Upper lobe of left lung (tissue), 6 donors: ENCODE data around the gene SLC29A3. TPM values are rescaled to one million over a fixed set of nuclear protein-coding genes. Genes with fewer than 3 reads are reported as not detected.

Source experiments
- ATAC-seq, 2 donors: fragments of 200-7000 bp; cut with Tn5 transposase; one replicate each; pipeline ENCODE4 v1.9.1; 2022; ENCODE audit warnings: mild to moderate bottlenecking in 2 of 2, moderate library complexity in 2 of 2; ENCODE audit not compliant: low FRiP score in 2 of 2
- DNase-seq, 2 donors: peaks; one replicate each; pipeline ENCODE4 v3.0.0-alpha.2; 2019 to 2020
- H3K27ac ChIP-seq, 4 donors: fragments of 200-600 bp; sonication (generic); one replicate each; pipeline ENCODE4 v1.5.1; 2016 to 2019
- H3K27me3 ChIP-seq, 4 donors: fragments of 200-600 bp; sonication (generic); one replicate each; pipeline ENCODE4 v1.5.1; 2017 to 2019
- H3K36me3 ChIP-seq, 4 donors: fragments of 200-600 bp; sonication (generic); one replicate each; pipeline ENCODE4 v1.5.1; 2016 to 2019
- H3K4me1 ChIP-seq, 4 donors: fragments of 200-600 bp; sonication (generic); one replicate each; pipeline ENCODE4 v1.5.1; 2018 to 2019
- H3K4me3 ChIP-seq, 4 donors: fragments of 200-600 bp; sonication (generic); one replicate each; pipeline ENCODE4 v1.5.1; 2017 to 2019; ENCODE audit warnings: mild to moderate bottlenecking in 2 of 4, moderate library complexity in 1 of 4
- H3K9me3 ChIP-seq, 4 donors: fragments of 200-600 bp; sonication (generic); one replicate each; pipeline ENCODE4 v1.5.1; 2018 to 2019
- EP300 ChIP-seq, 4 donors: sonication (generic); formaldehyde crosslinking; IDR thresholded peaks; one replicate each; pipeline ENCODE4 v1.5.1; 2017; ENCODE audit warnings: antibody characterized with exemption in 4 of 4, control low read depth in 2 of 4
- POLR2A ChIP-seq, 4 donors: fragments of 450-650 bp; IDR thresholded peaks; one replicate each; pipeline ENCODE4 v1.5.1; 2016 to 2017; ENCODE audit warnings: antibody characterized with exemption in 4 of 4, mild to moderate bottlenecking in 2 of 4
- POLR2AphosphoS5 ChIP-seq, 2 donors: sonication (generic); formaldehyde crosslinking; IDR thresholded peaks; one replicate each; pipeline ENCODE4 v1.5.1; 2017; ENCODE audit warnings: antibody characterized with exemption in 2 of 2
- WGBS, 2 donors: methylation state at CpG; one replicate each; pipeline ENCODE4 v1.1.5; 2017 to 2018; 5-methylcytosine and 5-hydroxymethylcytosine counted together
- total RNA-seq, 6 donors: library from RNA; depleted of rRNA in 4 of 6; stranded (reverse); fragments of >200 nt in 4 of 6; gene quantifications; one replicate each; pipeline versions ENCODE4 v1.1.0 to v1.2.1, GENCODE V29; 2016 to 2021
- TF ChIP-seq, protein P1 (sequence below), 6 experiments: fragments of 450-650 bp in 4 of 6; fragments of 200-600 bp in 2 of 6; sonication (generic) in 2 of 6; IDR thresholded peaks; one replicate each; pipeline ENCODE4 v1.5.1; 2016 to 2019; ENCODE audit warnings: antibody characterized with exemption in 6 of 6
- donor health status: DM: no; HTN: no; CAD: no; lungs with moderate emphysema.
- donor health status: DM: no; HTN: yes; CAD: no; lungs with severe emphysema.

The SLC29A3 gene
- total RNA-seq, 6 donors from 2014 or later, result 6.7 to 17.0 (median 9.2) TPM

DNA sequence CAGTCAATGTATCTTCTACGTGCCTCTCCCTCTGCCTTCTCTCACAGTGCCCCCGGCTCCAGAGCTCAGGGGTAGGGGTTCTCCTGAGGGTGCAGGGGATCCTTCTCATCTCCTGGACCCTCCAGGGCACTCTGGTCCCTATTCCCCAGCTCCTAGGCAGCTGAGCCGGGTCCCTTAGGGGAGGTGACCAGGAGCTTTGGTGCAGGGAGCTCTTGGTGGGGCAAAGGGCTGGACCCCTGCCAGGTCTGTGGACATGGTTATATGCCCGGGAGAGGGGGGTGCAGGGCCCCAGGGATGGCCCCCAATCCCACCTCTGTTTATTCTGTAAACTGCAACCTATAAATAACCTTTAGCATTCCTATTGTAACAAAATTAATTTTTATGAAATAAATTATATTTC lies 16.6 kb upstream of the SLC29A3 start:
- ATAC-seq (no peak), DNase-seq (no peak)
- TF ChIP-seq POLR2A (IDR thresholded peaks at IDR 0.05), result no peak
- no peak for TF ChIP-seq POLR2AphosphoS5 (IDR thresholded peaks at IDR 0.05)
- no peak for TF ChIP-seq EP300 (IDR thresholded peaks at IDR 0.05)
- TF ChIP-seq, protein P1, sequence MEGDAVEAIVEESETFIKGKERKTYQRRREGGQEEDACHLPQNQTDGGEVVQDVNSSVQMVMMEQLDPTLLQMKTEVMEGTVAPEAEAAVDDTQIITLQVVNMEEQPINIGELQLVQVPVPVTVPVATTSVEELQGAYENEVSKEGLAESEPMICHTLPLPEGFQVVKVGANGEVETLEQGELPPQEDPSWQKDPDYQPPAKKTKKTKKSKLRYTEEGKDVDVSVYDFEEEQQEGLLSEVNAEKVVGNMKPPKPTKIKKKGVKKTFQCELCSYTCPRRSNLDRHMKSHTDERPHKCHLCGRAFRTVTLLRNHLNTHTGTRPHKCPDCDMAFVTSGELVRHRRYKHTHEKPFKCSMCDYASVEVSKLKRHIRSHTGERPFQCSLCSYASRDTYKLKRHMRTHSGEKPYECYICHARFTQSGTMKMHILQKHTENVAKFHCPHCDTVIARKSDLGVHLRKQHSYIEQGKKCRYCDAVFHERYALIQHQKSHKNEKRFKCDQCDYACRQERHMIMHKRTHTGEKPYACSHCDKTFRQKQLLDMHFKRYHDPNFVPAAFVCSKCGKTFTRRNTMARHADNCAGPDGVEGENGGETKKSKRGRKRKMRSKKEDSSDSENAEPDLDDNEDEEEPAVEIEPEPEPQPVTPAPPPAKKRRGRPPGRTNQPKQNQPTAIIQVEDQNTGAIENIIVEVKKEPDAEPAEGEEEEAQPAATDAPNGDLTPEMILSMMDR (IDR thresholded peaks at IDR 0.05), result no peak
- Histone ChIP-seq H3K9me3 (no peaks in the 10 kb centered on the region), H3K36me3 (peaks cover 0 to 38% (median 2%) of the 10 kb centered on the region in 4 donors), H3K4me3 (no peak overlapping the region), H3K4me1 (no peaks in the 10 kb centered on the region), H3K27ac (no peak overlapping the region), H3K27me3 (no peaks in the 10 kb centered on the region)
- 63 to 78% methylated on average over 4 of the region's 4 CpGs for WGBS, 2 donors

DNA sequence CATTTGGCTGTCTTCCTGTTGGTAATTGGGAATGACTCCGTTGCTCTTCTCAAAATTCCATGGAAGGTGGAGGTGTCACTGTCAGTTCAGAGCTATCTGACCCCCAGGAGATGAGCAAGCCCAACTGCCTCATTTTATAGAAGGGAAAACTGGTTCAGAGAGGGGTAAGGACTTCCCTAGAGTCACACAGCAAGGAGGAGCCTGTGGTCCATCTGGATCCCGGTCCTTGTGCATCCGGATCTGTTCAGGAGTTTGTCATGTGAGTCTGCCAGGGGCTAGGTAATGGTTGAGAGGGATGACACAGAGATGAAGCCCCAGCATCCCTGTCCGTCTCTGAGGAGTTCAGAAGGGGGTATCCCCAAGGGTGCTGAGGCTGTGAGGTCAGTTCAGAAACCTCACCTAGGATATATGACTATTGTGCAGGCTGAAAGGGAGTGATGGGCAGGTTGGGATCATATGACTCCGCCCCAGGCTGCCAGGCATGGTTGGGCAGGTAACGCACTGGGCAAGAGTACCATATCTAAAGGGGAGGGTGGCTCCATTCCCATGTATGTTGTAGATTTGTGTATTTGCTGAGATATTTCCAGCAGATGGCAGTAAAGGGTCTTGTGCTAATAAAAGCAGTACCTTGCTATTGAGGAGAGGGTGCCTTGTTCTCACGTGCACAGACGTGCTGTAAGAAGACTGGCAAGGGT lies 16.0 kb upstream of the SLC29A3 start:
- WGBS, 2 donors, result 63 to 65% methylated on average over 6 to 8 of the region's 8 CpGs
- Histone ChIP-seq H3K4me1 (peaks cover 0 to 2% (median 0%) of the 10 kb centered on the region in 4 donors), H3K27ac (no peak overlapping the region), H3K36me3 (peaks cover 0 to 32% (median 0%) of the 10 kb centered on the region in 4 donors), H3K4me3 (no peak overlapping the region), H3K9me3 (no peaks in the 10 kb centered on the region), H3K27me3 (no peaks in the 10 kb centered on the region)
- no peak for DNase-seq
- ATAC-seq, result peak; percentile 1 to 40
- TF ChIP-seq, protein P1 (IDR thresholded peaks at IDR 0.05), result peak in 4 of 6 experiments; percentile 12 to 40 (median 34)
- TF ChIP-seq POLR2A (IDR thresholded peaks at IDR 0.05), result no peak

DNA sequence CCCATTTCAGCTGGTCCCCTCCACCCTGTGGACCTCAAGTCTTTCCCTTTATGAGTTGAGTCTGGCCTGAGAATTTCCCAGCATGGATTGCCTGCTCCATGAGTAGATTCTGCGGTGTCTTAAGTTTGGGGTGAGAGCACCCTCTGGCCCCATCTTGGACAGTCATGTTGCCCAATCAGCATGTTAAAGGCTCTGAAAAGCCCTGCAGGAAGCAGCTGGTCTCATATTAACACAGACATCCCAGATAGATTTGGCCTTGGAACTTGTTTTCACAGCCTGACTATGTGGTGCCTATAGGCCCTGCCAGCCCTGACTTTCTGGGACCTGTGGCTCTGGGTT lies 15.5 kb upstream of the SLC29A3 start:
- Histone ChIP-seq H3K27me3 (no peaks in the 10 kb centered on the region), H3K27ac (no peak overlapping the region), H3K4me3 (no peak overlapping the region), H3K4me1 (peaks cover 0 to 6% (median 0%) of the 10 kb centered on the region in 4 donors), H3K9me3 (no peaks in the 10 kb centered on the region), H3K36me3 (peaks cover 0 to 27% (median 0%) of the 10 kb centered on the region in 4 donors)
- DNase-seq (no peak), ATAC-seq (no peak)
- 0 to 67% methylated on average over 1 of the region's 1 CpG for WGBS, 2 donors
- no peak for TF ChIP-seq EP300 (IDR thresholded peaks at IDR 0.05)
- TF ChIP-seq, protein P1 (IDR thresholded peaks at IDR 0.05), result no peak
- TF ChIP-seq POLR2AphosphoS5 (IDR thresholded peaks at IDR 0.05), result no peak
- no peak for TF ChIP-seq POLR2A (IDR thresholded peaks at IDR 0.05)

DNA sequence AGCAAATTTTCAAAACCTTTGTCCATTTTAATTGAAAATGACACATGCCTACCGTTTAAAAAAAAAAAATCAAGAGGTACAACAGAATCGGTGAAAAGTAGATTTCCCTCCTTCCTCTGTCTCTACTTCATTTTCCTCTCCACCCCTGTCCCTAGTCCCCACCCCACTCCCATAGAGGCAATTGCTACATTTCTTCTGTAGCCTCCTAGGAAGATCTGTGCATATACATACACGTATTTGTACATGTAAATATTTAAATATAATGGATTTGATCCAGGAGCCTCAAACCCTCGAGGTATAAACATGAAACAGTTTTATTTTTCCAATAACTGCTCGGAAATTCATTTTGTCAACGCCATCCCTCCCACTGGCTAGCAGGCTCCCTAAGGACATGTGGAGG lies 14.1 kb upstream of the SLC29A3 start:
- Histone ChIP-seq H3K36me3 (peaks cover 0 to 15% (median 0%) of the 10 kb centered on the region in 4 donors), H3K4me3 (no peak overlapping the region), H3K27ac (no peak overlapping the region), H3K9me3 (no peaks in the 10 kb centered on the region), H3K27me3 (no peaks in the 10 kb centered on the region), H3K4me1 (peaks cover 0 to 6% (median 0%) of the 10 kb centered on the region in 4 donors)
- ATAC-seq (no peak), DNase-seq (no peak)
- TF ChIP-seq, protein P1 (IDR thresholded peaks at IDR 0.05), result no peak
- TF ChIP-seq POLR2A (IDR thresholded peaks at IDR 0.05) (no peak), EP300 (IDR thresholded peaks at IDR 0.05) (no peak), POLR2AphosphoS5 (IDR thresholded peaks at IDR 0.05) (no peak)
- 65 to 72% methylated on average over 6 of the region's 6 CpGs for WGBS, 2 donors

DNA sequence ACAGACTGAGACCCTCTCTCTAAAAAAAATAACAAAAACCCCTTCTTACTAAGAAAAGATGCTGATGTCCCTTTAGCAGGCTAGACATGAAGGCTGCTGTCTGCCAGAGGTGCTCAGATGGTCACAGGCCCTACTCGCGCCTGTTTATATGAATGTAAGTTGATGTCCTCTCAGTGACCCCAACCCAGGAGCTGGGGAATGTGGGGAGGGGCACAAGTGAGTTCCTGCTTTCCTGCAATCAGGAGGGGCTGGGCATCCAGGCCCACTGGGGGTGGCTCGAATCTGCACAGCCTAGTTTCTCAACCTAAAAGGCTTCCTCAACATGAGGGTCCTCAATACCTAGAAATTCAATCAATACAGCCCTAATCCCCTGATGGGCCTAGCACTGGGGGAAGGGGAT lies 12.1 kb upstream of the SLC29A3 start:
- H3K4me3 ChIP-seq, result no peak overlapping the region
- DNase-seq (no peak), ATAC-seq (no peak)
- H3K36me3 ChIP-seq, result no peaks in the 10 kb centered on the region
- H3K9me3 ChIP-seq, result no peaks in the 10 kb centered on the region
- peaks cover 0 to 6% (median 0%) of the 10 kb centered on the region in 4 donors for H3K4me1 ChIP-seq
- WGBS, 2 donors, result 71 to 84% methylated on average over 3 of the region's 3 CpGs
- no peak overlapping the region for H3K27ac ChIP-seq
- no peaks in the 10 kb centered on the region for H3K27me3 ChIP-seq
- TF ChIP-seq EP300 (IDR thresholded peaks at IDR 0.05) (no peak), POLR2AphosphoS5 (IDR thresholded peaks at IDR 0.05) (no peak), POLR2A (IDR thresholded peaks at IDR 0.05) (no peak)
- TF ChIP-seq, protein P1 (IDR thresholded peaks at IDR 0.05), result no peak
